ENCODE results near the gene SLC25A12. TPM values are rescaled to one million over a fixed set of nuclear protein-coding genes. Genes with fewer than 3 reads are reported as not detected.
"Not testable (repeated sequence)": the region's sequence is repeated elsewhere in the genome, so short reads cannot be mapped to it uniquely, and the experiment has no call there.

SLC25A12 gene
- total RNA-seq, 1 experiment from 2014 or later = 5.3 TPM

DNA sequence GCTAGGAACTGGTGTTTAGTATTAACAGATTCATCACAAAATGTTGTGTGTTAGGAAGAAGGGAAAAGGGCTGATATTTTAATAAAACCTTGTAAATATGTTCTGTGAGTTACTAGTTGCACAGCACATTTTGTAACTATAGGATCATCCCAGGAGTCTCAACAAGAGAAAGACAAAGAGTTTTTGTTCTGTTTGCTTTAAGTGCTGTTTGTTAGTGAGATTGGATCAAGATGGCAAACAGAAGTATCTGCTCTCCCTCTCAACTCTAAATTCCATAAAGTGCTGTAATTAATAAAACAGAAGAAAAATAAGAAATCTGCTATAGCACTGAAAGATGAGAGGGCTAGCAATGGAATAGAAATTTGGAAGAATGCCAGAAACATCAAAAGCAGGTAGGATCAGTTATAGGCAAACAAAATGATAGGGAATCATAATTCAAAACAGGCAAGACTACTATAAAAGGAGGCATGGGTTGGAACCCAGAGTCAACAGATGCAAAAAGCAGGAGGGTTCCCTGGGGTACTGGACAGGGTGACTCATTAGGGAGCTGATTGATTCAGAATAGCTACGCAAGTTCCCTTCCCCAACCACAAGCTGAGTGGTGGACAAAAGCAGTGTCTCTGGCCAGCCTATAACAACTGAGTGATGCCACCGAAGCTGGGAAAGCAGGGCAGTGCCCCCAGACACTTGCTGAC, 131.0 kb downstream of the SLC25A12 start:
- no peak for TF ChIP-seq CTCF (IDR thresholded peaks at IDR 0.05; ENCODE audit: insufficient read depth in 1 of 2, low read depth in 1 of 2, low read length in 1 of 2, severe bottlenecking in 1 of 2, unreplicated experiment in 1 of 2)
- intact Hi-C loops (cut with micrococcal nuclease; ENCODE audit: unreplicated experiment) = no loop called here
- H3K4me3 ChIP-seq (ENCODE audit: low read depth, low read length) = no peak overlapping the region
- DNase-seq = no peak
- Mint-ChIP-seq H3K4me1 (ENCODE audit: low read depth, unreplicated experiment) (no peaks in the 10 kb centered on the region), H3K36me3 (ENCODE audit: insufficient read depth, unreplicated experiment) (peaks cover 25% of the 10 kb centered on the region), H3K4me3 (ENCODE audit: unreplicated experiment) (no peak overlapping the region), H3K27ac (ENCODE audit: unreplicated experiment) (no peak overlapping the region), H3K27me3 (ENCODE audit: insufficient read depth, unreplicated experiment) (no peaks in the 10 kb centered on the region), H3K9me3 (ENCODE audit: unreplicated experiment) (no peaks in the 10 kb centered on the region)
- ChIA-PET CTCF (no interaction called here), POLR2A (no interaction called here)
- no peaks in the 10 kb centered on the region for H3K4me1 ChIP-seq
- H3K9me3 ChIP-seq = no peaks in the 10 kb centered on the region
- H3K27me3 ChIP-seq (replicated peaks; ENCODE audit: control insufficient read depth, insufficient read depth, low read length) = no peaks in the 10 kb centered on the region
- BruUV-seq (replicated peaks) = no TSS peak
- no peaks in the 10 kb centered on the region; the same call in 1 of the 2 replicates for H3K36me3 ChIP-seq (ENCODE audit: control insufficient read depth, insufficient read depth, low read length)

GRCh38 chr2:171761176-171761575, 132.9 kb downstream of the SLC25A12 start:
- H3K27ac Mint-ChIP-seq (ENCODE audit: unreplicated experiment); H3K36me3 ChIP-seq (ENCODE audit: control insufficient read depth, insufficient read depth, low read length); H3K9me3 ChIP-seq; H3K4me3 Mint-ChIP-seq (ENCODE audit: unreplicated experiment); H3K27me3 ChIP-seq (replicated peaks; ENCODE audit: control insufficient read depth, insufficient read depth, low read length); DNase-seq; H3K4me1 ChIP-seq; H3K4me1 Mint-ChIP-seq (ENCODE audit: low read depth, unreplicated experiment); H3K4me3 ChIP-seq (ENCODE audit: low read depth, low read length); BruUV-seq (replicated peaks); POLR2A ChIA-PET; H3K9me3 Mint-ChIP-seq (ENCODE audit: unreplicated experiment); H3K27me3 Mint-ChIP-seq (ENCODE audit: insufficient read depth, unreplicated experiment); intact Hi-C loops (cut with micrococcal nuclease; ENCODE audit: unreplicated experiment): not testable (repeated sequence)
- H3K36me3 Mint-ChIP-seq (ENCODE audit: insufficient read depth, unreplicated experiment) = peaks cover 28% of the 10 kb centered on the region
- CTCF ChIA-PET = interaction anchor here (0.6 kb wide), 2 partner anchors 164 to 471 kb away, joined by 5 read pairs; no protein-coding TSS in a partner anchor

- BruUV-seq (replicated peaks); H3K27me3 Mint-ChIP-seq (ENCODE audit: insufficient read depth, unreplicated experiment); H3K9me3 ChIP-seq; H3K4me1 ChIP-seq; H3K27ac Mint-ChIP-seq (ENCODE audit: unreplicated experiment); POLR2A ChIA-PET; H3K4me3 Mint-ChIP-seq (ENCODE audit: unreplicated experiment); H3K4me3 ChIP-seq (ENCODE audit: low read depth, low read length); H3K27me3 ChIP-seq (replicated peaks; ENCODE audit: control insufficient read depth, insufficient read depth, low read length); H3K4me1 Mint-ChIP-seq (ENCODE audit: low read depth, unreplicated experiment); CTCF ChIA-PET; intact Hi-C loops (cut with micrococcal nuclease; ENCODE audit: unreplicated experiment); DNase-seq; H3K36me3 ChIP-seq (ENCODE audit: control insufficient read depth, insufficient read depth, low read length); H3K9me3 Mint-ChIP-seq (ENCODE audit: unreplicated experiment): not testable (repeated sequence)
- peaks cover 41% of the 10 kb centered on the region for H3K36me3 Mint-ChIP-seq (ENCODE audit: insufficient read depth, unreplicated experiment)
These were observed 135.3 kb downstream of the SLC25A12 start for GRCh38 chr2:171758762-171759161.

DNA sequence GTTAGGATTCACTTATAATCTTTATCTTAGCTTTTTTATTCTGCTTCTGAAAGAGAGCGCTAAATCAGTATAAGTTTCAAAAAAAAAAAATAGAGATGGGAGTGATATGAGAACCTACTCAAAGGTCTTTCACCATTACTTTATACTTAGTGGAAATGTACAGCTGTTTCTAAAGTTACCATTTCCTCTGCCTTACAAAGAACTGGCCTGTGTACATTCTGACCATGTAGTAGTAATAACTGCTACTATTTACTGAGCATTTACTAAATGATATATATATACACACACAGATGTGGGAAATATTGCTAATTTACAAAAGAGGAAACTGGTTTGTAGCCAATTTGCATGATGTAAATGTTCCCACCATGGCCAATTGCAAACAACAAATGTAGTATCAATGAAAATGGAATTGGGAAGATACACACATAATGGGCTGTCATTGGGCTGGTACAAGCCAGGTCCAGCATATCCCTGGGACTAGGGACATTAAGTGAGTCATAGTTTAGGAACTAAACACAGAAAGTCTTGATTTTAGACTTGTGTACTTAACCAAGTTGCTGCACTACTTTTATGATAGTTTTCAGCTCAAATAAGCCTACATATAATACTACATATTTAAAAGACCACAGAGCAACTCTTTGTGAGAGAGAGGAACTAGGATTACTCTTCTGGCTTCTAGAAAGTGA, 139.6 kb downstream of the SLC25A12 start:
- ChIA-PET CTCF (no interaction called here), POLR2A (no interaction called here)
- Histone ChIP-seq H3K9me3 (no peaks in the 10 kb centered on the region), H3K36me3 (ENCODE audit: control insufficient read depth, insufficient read depth, low read length) (no peaks in the 10 kb centered on the region), H3K4me3 (ENCODE audit: low read depth, low read length) (no peak overlapping the region), H3K4me1 (no peaks in the 10 kb centered on the region), H3K27me3 (replicated peaks; ENCODE audit: control insufficient read depth, insufficient read depth, low read length) (no peaks in the 10 kb centered on the region)
- H3K9me3 Mint-ChIP-seq (ENCODE audit: unreplicated experiment) = no peaks in the 10 kb centered on the region
- H3K4me1 Mint-ChIP-seq (ENCODE audit: low read depth, unreplicated experiment) = no peaks in the 10 kb centered on the region
- DNase-seq = no peak
- H3K27ac Mint-ChIP-seq (ENCODE audit: unreplicated experiment) = no peak overlapping the region
- TF ChIP-seq CTCF (IDR thresholded peaks at IDR 0.05; ENCODE audit: insufficient read depth in 1 of 2, low read depth in 1 of 2, low read length in 1 of 2, severe bottlenecking in 1 of 2, unreplicated experiment in 1 of 2) = no peak
- intact Hi-C loops (cut with micrococcal nuclease; ENCODE audit: unreplicated experiment) = no loop called here
- no peak overlapping the region for H3K4me3 Mint-ChIP-seq (ENCODE audit: unreplicated experiment)
- H3K36me3 Mint-ChIP-seq (ENCODE audit: insufficient read depth, unreplicated experiment) = peaks cover 37% of the 10 kb centered on the region
- no TSS peak for BruUV-seq (replicated peaks)
- no peaks in the 10 kb centered on the region for H3K27me3 Mint-ChIP-seq (ENCODE audit: insufficient read depth, unreplicated experiment)
